ENCODE data around the gene GATA2. TPM values are rescaled to one million over a fixed set of nuclear protein-coding genes. Genes with fewer than 3 reads are reported as not detected.

Gene GATA2
- total RNA-seq, 2 donors from 2014 or later: 2.9 to 4.1 TPM

DNA sequence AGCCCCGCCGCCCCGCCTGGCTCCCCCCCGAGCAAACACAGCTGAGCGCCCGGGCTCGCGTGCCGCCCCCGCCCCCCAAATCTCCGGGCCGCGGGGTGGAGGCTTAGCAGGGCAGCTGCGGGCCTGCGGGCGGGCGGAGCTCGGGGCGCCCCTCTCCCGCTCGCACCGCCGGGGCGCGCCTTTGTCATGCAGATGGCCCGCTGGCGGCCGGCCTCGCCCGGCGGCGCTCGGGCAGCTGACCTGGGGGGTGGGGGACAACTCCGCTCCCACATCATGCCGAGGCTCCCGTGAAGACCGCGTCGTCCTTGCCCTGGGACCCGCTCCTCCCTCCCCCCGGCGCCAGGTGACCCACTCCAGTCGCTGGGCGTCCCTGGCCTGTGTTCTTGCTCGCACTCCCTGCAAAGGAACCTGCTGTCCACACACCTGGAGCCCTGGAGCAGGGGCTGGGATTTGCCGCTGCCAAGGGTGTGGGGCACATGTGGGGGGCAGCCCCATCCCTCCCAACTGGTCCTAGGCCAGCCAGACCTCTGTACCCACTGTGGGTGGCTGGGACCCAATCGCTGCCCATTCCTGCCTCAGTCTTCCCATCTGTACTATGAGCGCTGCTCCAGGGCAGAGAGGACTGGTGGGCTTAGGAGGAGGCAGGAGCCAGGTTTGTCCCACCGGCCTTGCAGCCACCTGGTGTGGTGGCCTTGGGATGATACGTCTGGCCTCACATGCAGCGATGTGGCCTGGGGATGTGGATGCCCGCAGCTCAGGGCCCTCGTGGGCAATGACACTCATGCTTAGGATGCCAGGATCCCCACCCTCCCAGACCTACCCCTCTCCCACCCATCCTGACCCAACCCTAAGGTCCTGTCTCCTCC, 59.8 kb downstream of the GATA2 start:
- Mint-ChIP-seq H3K4me3 (peak overlapping the region in 1 of 2 donors; percentile 20), H3K27me3 (ENCODE audit: low read depth) (peaks cover 40% of the 10 kb centered on the region)

DNA sequence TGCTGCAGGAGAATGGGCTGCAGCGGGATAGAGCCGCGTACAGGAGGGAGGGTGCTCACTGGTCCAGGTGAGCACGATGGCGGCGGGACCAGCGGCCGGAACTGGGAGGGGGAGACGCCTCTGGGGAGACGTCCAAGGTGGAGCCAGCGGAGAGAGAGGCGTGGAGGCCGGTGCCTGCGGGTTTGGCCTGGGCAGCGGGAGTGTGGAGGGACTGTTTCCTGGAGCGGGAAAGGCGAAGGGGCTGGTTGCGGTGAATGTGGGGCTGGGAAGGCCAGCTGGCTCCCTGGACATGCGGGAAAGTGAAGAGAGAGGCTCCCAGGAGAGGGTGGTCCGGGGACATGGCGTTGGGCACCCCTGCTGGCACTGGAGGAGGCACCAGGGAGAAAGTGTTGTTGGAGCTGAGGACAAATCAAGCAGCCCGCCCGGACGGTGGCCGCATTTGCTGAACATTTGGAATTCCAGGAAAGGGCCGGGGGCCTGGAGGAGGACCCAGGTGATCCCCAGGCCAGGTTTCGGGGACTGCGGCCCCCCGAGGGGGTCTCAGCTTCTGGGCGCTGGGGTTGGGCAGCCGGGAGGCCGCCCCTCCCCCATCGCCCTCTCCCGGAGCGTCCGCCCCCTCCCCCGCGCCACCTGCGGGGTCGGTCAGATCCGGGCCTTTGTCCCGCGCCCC, 60.6 kb downstream of the GATA2 start:
- Mint-ChIP-seq H3K36me3 (ENCODE audit: insufficient read depth in 2 of 2) (no peaks in the 10 kb centered on the region), H3K4me1 (ENCODE audit: low read depth) (peaks cover 12% of the 10 kb centered on the region), H3K4me3 (peak overlapping the region; percentile 48 to 67), H3K9me3 (no peaks in the 10 kb centered on the region), H3K27ac (no peak overlapping the region), H3K27me3 (ENCODE audit: low read depth) (peaks cover 48% of the 10 kb centered on the region)
- DNase-seq (no peak), ATAC-seq (replicated peaks in 1 of 2) (no peak)

More for the DNA sequence above, 59.8 kb downstream of the GATA2 start:
- no peak overlapping the region for H3K27ac Mint-ChIP-seq
- no peaks in the 10 kb centered on the region for H3K9me3 Mint-ChIP-seq
- no peaks in the 10 kb centered on the region for H3K36me3 Mint-ChIP-seq (ENCODE audit: insufficient read depth in 2 of 2)
- H3K4me1 Mint-ChIP-seq (ENCODE audit: low read depth): peaks cover 12% of the 10 kb centered on the region
- ATAC-seq (replicated peaks in 1 of 2): peak; percentile 26 to 52
- peak in 1 of 2 donors; percentile 13 for DNase-seq

DNA sequence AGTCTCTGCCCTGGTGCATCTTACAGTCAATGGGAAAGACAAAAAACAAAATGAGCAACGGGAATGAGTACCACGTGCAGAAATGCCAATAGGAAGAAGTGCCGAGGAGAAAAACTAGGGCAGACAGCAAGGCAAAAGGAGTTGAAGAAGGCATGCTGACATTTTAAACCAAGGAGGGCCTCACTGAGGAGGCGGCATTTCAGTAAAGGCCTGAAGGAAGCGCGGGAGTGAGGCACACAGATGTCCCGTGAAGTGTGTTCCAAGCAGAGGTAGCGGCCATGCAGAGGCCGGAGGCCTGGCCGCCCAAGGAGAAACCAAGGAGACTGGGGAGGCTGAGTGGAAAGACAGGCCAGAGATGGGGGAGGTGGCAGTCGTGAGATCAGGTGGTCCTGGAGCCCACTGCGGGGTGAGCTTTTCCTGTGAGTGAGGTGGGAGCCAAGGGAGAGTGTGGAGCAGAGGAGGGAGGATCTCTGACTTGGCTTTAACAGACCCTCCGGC, 61.1 kb downstream of the GATA2 start:
- Mint-ChIP-seq H3K9me3 (no peaks in the 10 kb centered on the region), H3K4me3 (peak overlapping the region; percentile 29 to 67), H3K27me3 (ENCODE audit: low read depth) (peaks cover 54% of the 10 kb centered on the region), H3K4me1 (ENCODE audit: low read depth) (peaks cover 12% of the 10 kb centered on the region), H3K36me3 (ENCODE audit: insufficient read depth in 2 of 2) (no peaks in the 10 kb centered on the region), H3K27ac (no peak overlapping the region)
- DNase-seq (no peak), ATAC-seq (replicated peaks in 1 of 2) (no peak)

DNA sequence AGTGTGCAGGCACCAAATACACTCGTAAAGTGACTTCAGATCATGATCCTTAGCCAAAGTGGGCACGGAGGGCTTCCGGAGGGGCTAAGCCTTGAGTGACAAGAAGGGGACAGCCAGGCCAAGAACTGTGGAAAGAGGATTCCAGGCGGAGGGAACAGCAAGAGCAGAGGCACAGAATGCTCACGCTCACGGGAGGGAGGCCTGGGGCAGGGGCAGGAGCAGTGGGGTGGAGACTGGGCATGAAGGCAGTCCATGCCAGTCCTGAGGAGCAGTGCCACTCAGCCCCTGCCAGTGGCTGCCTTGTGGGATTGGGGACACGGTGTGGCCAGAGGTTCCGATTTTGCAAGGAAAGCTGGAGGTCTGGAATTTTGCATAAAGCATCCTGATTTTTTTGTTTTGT, 62.3 kb downstream of the GATA2 start:
- H3K27me3 Mint-ChIP-seq (ENCODE audit: low read depth): peaks cover 54% of the 10 kb centered on the region
- ATAC-seq (replicated peaks in 1 of 2): no peak
- no peaks in the 10 kb centered on the region for H3K36me3 Mint-ChIP-seq (ENCODE audit: insufficient read depth in 2 of 2)

DNA sequence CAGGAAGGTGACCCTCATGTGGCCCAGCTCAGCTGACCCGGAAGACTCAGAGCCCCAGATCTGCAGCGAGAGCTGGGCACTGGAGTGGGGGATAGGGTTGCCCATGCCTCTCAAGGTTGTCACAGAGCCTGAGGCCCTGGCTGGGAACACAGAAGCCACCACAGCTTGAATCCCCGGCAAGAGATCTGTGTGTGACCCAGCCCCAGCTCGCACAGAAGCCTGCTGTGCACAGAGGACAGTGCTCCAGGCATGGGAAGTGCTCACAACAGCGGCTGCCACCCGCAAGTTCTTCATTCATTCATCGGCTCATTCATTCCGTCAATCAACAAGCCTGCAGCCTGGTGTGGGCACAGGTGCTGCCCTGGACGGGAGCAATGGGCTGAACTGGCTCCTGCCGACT, 62.7 kb downstream of the GATA2 start:
- Mint-ChIP-seq H3K9me3 (no peaks in the 10 kb centered on the region), H3K4me3 (no peak overlapping the region), H3K27ac (no peak overlapping the region), H3K36me3 (ENCODE audit: insufficient read depth in 2 of 2) (no peaks in the 10 kb centered on the region), H3K27me3 (ENCODE audit: low read depth) (peaks cover 54% of the 10 kb centered on the region), H3K4me1 (ENCODE audit: low read depth) (peaks cover 12% of the 10 kb centered on the region)
- ATAC-seq (replicated peaks in 1 of 2) (no peak), DNase-seq (no peak)

More for the DNA sequence above, 62.3 kb downstream of the GATA2 start:
- Mint-ChIP-seq H3K4me3 (no peak overlapping the region), H3K27ac (no peak overlapping the region), H3K4me1 (ENCODE audit: low read depth) (peaks cover 12% of the 10 kb centered on the region), H3K9me3 (no peaks in the 10 kb centered on the region)
- no peak for DNase-seq

DNA sequence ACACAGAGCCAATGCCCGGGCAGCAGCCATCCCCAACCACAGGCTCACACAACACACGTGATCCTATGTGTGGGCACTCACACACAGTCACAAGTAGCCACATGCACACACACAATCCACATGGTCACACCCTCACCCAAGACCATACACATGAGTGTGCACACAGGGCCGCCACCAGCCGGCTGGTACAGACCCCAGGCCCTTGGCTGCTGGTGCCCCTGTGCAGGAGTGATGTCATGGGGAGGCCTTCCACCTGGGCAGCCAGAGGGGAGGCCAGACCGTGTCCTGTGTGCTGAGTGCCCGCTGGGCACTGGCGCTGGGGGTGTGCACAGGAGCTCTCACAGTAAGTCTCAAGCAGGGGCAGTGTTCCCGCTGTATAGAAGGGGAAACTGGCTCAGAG, 63.2 kb downstream of the GATA2 start:
- Mint-ChIP-seq H3K27me3 (ENCODE audit: low read depth) (peaks cover 54% of the 10 kb centered on the region), H3K4me1 (ENCODE audit: low read depth) (peaks cover 12% of the 10 kb centered on the region), H3K36me3 (ENCODE audit: insufficient read depth in 2 of 2) (no peaks in the 10 kb centered on the region), H3K27ac (no peak overlapping the region), H3K9me3 (no peaks in the 10 kb centered on the region), H3K4me3 (no peak overlapping the region)
- ATAC-seq (replicated peaks in 1 of 2) (no peak), DNase-seq (no peak)

Other genes with a start within 250 kb of the GATA2 start
- not detected for gene DNAJB8, start 26.3 kb downstream of the GATA2 start, total RNA-seq
- 100 to 1,000 TPM; 155 to 179 TPM for gene RPN1, start 157.6 kb upstream of the GATA2 start, total RNA-seq
- 100 to 1,000 TPM; 204 to 206 TPM for gene RAB7A, start 233.0 kb upstream of the GATA2 start, total RNA-seq

All from activated T-cell treated with anti-CD3 and anti-CD28 coated beads, Interleukin-2, amount 50 U/mL, for 72 hours (primary cell).